Measurements from ENCODE around the gene AGAP1. TPM values are rescaled to one million over a fixed set of nuclear protein-coding genes. Genes with fewer than 3 reads are reported as not detected.

Gene AGAP1
- total RNA-seq, 4 donors from 2014 or later = 5.3 to 30.6 (median 19.2) TPM

DNA sequence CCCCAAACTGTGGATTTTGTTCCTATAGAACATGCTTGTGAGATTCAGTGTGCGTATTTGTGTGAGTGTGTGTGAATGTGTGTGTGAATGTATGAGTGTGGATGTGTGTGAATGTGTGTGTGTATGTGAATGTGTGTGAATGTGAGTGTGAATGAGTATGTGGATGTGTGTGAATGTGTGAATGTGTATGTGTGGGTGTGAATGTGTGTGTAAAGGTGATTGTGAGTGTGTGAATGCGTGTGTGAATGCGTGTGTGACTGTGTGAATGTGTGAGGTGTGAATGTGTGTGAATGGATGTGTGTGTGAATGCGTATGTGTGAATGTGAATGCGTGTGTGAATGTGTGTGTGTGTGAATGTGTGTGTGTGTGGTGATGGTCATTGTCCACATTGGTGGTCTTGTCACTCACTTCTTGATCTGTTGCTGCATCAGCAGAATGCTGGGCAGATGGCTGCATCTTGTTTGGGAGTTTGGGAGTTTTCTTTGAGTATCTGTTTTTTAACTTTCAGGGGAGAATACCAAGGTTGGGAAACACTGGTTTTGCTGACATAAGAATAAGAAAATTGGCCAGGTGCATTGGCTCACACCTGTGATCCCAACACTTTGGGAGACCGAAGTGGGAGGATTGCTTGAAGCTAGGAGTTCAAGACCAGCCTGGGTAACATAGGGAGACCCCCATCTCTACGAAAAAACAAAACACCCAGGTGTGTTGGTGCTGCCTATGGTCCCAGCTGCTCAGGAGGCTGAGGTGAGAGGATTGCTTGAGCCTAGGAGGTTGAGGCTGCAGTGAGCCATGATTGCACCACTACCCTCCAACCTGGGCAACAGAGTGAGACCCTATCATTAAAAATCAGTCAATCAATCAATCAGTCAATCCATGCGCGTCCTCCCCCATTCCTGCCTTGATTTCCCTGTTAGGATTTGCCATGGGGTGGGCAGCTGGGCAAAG lies 18.2 kb downstream of the AGAP1 start:
- intact Hi-C loops (cut with DNase I; ENCODE audit: low total_unique reads) = no loop called here
- Histone ChIP-seq H3K9me3 (no peaks in the 10 kb centered on the region), H3K27me3 (no peaks in the 10 kb centered on the region), H3K36me3 (no peaks in the 10 kb centered on the region), H3K27ac (no peak overlapping the region), H3K4me3 (no peak overlapping the region), H3K4me1 (no peaks in the 10 kb centered on the region)
- TF ChIP-seq, protein P1, sequence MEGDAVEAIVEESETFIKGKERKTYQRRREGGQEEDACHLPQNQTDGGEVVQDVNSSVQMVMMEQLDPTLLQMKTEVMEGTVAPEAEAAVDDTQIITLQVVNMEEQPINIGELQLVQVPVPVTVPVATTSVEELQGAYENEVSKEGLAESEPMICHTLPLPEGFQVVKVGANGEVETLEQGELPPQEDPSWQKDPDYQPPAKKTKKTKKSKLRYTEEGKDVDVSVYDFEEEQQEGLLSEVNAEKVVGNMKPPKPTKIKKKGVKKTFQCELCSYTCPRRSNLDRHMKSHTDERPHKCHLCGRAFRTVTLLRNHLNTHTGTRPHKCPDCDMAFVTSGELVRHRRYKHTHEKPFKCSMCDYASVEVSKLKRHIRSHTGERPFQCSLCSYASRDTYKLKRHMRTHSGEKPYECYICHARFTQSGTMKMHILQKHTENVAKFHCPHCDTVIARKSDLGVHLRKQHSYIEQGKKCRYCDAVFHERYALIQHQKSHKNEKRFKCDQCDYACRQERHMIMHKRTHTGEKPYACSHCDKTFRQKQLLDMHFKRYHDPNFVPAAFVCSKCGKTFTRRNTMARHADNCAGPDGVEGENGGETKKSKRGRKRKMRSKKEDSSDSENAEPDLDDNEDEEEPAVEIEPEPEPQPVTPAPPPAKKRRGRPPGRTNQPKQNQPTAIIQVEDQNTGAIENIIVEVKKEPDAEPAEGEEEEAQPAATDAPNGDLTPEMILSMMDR (IDR thresholded peaks at IDR 0.05) = no peak
- TF ChIP-seq POLR2A (IDR thresholded peaks at IDR 0.05) = no peak
- no peak for DNase-seq

GRCh38 chr2:235512699-235513053 lies 18.8 kb downstream of the AGAP1 start:
- Histone ChIP-seq H3K4me3 (no peak overlapping the region), H3K27me3 (no peaks in the 10 kb centered on the region), H3K9me3 (no peaks in the 10 kb centered on the region), H3K27ac (no peak overlapping the region), H3K36me3 (no peaks in the 10 kb centered on the region), H3K4me1 (no peaks in the 10 kb centered on the region)
- no peak for TF ChIP-seq POLR2A (IDR thresholded peaks at IDR 0.05)
- TF ChIP-seq, protein P1 (IDR thresholded peaks at IDR 0.05) = no peak
- intact Hi-C loops (cut with DNase I; ENCODE audit: low total_unique reads) = no loop called here
- no peak for DNase-seq

DNA sequence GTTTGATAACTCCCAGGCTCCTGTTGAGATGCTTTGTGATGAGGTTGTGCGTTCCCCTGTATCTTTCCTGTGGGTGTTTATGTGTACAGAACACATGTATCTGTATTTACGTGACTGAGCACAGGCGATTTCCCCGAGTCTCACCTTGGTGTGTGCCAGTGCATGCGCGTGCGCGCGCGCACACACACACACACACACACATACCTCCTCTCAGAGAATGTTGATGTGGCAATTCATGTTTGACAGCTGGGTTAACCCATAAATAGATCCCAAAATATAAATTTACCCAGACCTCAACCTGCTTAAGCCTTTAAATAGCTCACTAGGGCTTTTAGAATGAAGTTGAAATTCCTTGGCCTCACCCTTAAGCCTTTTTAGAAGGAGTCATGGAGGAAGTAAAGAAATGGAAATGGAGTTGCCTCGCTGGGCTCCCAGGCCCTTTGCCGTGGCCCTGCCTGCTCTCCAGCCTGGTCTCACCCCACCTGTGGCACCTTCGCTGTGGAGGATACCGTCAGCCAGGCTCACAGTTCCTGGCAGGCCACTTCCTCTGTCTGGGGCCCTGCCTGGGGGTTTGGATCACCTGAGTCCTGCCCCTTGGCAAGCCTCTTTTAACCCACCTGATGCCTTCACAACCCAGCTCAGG lies 20.3 kb downstream of the AGAP1 start:
- H3K4me1 ChIP-seq = no peaks in the 10 kb centered on the region
- no peak overlapping the region for H3K27ac ChIP-seq
- TF ChIP-seq, protein P1 (IDR thresholded peaks at IDR 0.05) = no peak
- no peak for TF ChIP-seq POLR2A (IDR thresholded peaks at IDR 0.05)
- H3K9me3 ChIP-seq = no peaks in the 10 kb centered on the region
- no peak for DNase-seq
- intact Hi-C loops (cut with DNase I; ENCODE audit: low total_unique reads) = no loop called here
- no peak overlapping the region for H3K4me3 ChIP-seq
- no peaks in the 10 kb centered on the region for H3K27me3 ChIP-seq
- no peaks in the 10 kb centered on the region for H3K36me3 ChIP-seq

GRCh38 chr2:235514627-235515363 lies 21.0 kb downstream of the AGAP1 start:
- H3K27ac ChIP-seq = no peak overlapping the region

More at GRCh38 chr2:235514627-235515363, 21.0 kb downstream of the AGAP1 start:
- Histone ChIP-seq H3K4me1 (no peaks in the 10 kb centered on the region), H3K4me3 (no peak overlapping the region), H3K9me3 (no peaks in the 10 kb centered on the region), H3K36me3 (no peaks in the 10 kb centered on the region), H3K27me3 (no peaks in the 10 kb centered on the region)
- DNase-seq = no peak
- intact Hi-C loops (cut with DNase I; ENCODE audit: low total_unique reads) = no loop called here
- TF ChIP-seq, protein P1 (IDR thresholded peaks at IDR 0.05) = no peak
- TF ChIP-seq POLR2A (IDR thresholded peaks at IDR 0.05) = no peak

Measured in uterus (tissue), 4 donors.